ENCODE measurements around the gene IQCN.
A peak's percentile ranks its signal among the peaks of the same experiment; 100 is the strongest.

Gene IQCN

DNA sequence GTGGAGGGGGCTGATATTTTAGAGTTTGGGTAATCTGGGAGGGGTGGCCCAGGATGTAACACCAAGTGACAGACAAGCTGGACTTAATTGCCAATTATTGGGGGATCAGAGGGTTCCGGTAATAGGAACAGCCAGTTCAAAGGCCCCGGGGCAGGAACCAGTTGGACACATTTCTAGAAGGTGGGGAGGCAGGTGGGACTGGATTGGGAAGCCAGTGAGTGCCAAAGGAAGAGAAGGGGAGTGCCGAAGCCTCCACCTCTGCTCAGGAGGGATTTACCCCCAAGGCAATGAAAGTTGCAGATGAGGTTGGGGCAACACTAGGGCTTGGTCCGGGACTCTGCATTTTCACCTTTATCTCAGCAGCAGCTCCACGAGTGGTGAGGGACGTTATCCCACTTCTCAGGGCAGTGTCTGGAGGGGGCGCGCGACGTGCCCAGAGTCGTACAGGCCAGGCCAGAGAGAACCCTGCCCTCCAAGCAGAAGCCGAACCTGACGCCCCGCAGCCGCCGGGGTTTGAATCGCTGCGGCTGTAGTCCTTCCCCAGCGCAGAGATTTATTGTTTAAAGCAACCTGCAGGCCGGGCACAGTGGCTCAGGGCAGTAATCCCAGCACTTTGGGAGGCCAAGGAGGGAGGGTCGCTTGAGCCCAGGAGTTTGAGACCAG, 12.9 kb upstream of the IQCN start:
- DNase-seq: no peak

DNA sequence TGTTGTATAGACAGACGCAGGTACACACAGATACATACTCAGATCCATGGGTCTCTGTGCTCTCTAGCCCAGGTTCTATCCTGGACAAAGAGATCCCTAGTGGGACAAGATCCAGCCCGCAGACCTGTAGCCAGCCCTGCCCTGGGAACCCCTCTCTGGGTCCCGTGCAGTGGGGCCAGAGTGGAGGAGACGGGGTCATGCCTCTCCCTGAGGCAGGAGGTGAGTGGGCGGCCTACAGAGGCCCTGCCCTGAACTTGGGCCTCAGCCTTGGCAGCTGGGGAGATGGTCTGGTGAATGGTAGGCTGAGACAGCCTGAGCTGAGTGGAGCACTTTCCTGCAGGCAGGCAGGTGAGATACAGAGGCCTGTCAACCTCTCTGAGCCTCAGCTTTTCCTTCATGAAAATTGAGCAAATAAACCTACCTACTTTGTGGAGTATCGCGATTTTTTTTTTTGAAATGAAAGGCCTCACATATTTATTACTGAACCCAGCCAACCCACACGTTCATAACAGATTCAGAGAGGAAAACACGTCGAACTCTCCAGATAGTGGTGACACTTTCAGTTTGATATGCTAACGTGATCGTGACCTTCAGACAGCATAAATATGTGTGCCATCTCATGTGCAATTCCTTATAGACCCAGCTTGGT, 10.6 kb upstream of the IQCN start:
- peak; percentile 12 for DNase-seq

DNA sequence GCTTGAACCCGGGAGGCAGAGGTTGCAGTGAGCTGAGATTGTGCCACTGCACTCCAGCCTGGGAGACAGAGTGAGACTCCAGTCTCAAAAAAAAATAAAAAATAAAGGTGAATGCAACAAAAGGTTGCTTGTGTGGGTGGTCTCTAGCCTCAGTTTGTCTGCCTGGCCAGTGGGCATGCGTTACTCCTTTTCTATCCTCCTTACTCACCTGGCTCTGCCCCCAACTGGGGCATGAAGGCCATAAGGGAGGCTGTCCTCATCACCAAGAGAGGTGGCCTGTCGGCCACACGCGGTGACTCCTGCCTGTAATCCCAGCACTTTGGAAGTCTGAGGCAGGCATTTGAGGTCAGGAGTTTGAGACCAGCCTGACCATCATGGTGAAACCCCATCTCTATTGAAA, 9.1 kb upstream of the IQCN start:
- DNase-seq: no peak

- peak; percentile 59 for DNase-seq
These were observed 8.5 kb upstream of the IQCN start for GRCh38 chr19:18282788-18283141.

DNA sequence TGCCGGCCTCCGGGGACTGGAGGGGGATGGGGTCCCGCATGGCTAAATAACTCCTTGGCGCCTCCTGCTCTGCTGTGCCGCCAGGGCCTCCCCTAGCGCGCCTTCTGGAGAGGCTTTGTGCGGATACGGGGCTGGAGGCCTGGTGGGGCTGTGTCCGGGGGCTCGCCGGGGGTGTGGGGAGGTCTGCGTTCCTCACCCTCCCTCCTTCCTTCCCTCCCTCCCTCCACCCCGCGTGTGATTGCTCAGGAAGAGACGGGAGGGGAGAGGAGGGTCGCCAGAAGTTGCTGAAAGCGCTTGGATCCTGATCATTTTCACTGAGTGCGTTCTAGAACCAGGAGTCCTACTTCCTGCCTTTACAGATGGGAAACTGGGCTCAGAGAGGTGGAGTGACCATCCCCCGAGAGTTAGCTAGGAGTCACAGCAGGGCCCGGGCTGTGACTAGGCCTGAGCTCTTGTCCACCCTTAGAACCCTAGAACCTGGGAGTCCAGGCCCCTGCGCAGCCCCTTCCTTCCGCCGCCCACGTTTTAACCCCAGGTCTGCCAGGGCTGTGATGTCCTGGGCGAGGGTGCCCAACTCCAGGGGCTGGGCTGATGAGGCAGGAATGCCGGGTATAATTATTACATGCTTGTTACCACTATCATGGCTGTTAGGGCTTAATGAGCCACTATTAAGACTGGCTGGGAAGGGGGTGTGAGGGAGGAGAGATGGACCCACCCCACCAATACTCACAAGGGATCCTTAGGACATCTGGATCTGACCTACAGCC, 8.0 kb upstream of the IQCN start:
- no peak for DNase-seq

- peak; percentile 98 for DNase-seq
These were observed 7.1 kb upstream of the IQCN start, which contains the start of gene JUND for GRCh38 chr19:18281082-18282020. TSS of gene JUND (minus strand) at chr19:18281622. CDS start at chr19:18281484, 138 bp downstream.

DNA sequence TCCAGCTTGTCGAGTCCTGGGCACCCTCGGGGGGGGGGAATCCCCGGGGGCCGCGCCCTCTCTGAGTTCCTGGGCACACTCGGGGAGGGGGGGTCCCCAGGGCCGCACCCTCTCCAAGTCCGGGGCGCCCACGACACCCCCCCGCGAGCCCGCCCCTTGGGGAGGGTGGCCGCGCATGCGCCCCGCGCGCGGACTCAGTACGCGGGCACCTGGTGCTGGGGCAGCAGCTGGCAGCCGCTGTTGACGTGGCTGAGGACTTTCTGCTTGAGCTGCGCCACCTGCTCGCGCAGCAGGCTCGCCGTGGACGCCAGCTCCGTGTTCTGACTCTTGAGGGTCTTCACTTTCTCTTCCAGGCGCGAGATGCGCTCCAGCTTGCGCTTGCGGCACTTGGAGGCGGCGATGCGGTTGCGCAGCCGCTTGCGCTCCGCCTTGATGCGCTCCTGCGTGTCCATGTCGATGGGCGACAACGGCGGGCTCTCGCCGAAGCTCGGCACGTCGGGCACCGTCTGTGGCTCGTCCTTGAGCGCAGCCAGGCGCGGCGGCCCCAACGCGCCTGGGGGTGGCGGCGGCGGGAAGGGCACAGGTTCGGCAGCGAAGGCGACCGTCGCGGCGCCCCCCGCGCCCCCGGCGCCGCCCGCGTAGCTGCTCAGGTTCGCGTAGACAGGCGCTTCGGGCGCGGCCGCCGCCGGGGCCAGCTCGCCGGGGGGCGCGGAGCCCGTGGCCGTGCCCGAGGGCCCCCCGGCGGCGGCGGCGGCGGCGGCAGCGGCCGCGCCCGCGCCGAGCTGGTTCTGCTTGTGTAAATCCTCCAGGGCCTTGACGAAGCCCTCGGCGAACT, 6.2 kb upstream of the IQCN start:
- peak; percentile 69 for DNase-seq

GRCh38 chr19:18279516-18280246, 5.4 kb upstream of the IQCN start:
- DNase-seq: peak; percentile 96

DNA sequence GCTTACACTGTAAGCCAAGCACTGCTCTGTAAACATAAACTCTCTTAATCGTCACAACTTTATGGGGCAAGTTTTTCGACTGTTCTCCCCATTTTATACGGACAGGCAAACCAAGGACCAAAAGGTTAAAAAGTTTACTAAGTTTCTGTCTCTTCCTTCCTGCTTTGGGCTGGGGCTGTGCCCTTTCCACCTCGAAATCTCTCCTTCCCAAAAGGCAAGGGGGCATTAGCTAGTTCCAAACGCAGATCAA, 4.9 kb upstream of the IQCN start:
- no peak for DNase-seq

GRCh38 chr19:18278521-18279265, 4.4 kb upstream of the IQCN start:
- DNase-seq: peak; percentile 60

DNA sequence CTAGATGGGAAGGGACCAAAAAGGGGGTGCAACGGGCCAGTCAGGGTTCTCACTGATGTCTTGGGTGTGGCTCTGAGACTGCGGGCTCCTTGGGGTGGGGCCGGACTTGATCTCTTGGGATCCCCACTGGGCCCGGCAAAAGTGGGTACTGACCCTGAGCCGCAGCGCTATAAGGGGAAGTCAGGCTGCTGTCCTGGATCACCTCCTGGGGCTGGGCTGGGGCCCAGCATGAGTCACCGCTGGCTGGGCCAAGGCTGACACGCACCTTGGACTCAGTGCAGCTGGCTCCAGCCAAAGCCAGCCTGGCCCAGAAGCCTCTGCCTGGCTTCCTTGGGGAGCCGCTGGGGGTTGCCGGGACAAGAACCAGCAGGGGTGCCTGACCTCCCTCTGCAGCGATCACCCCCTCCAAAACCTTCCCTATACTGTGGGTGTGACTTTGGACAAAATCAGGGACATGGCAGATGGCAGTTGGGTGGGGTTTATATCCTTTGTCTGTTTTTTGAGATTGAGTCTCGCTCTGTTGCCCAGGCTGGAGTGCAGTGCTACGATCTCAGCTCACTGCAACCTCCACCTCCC, 617 bp upstream of the IQCN start:
- peak; percentile 89 for DNase-seq

DNA sequence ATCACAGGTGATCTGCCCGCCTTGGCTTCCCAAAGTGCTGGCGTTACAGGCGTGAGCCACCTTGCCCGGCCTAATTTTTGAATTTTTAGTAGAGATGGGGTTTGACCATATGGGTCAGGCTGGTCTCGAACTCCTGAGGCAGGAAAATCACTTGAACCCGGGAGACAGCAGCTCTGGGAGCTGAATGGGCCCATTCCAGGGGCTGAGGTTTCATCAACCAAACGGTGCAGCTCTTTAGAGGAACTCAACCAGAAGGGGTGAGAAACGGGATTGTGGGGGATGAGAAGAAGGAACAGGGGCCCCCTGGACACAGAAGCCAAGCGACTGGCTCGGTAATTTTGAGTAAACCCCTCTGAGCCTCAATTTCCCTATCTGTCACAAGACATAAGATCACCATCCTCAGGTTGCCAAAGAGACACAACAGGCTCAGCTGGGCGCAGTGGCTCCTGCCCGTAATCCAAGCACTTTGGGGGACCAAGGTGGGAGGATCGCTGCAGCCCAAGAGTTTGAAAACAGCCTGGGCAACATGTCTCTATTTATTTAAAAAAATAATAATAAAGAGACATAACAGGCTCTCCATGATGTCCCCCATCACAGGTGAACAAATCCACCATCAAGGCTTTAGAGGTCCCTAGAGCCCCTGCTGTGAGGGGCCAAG, 562 bp downstream of the IQCN start:
- no peak for DNase-seq

DNA sequence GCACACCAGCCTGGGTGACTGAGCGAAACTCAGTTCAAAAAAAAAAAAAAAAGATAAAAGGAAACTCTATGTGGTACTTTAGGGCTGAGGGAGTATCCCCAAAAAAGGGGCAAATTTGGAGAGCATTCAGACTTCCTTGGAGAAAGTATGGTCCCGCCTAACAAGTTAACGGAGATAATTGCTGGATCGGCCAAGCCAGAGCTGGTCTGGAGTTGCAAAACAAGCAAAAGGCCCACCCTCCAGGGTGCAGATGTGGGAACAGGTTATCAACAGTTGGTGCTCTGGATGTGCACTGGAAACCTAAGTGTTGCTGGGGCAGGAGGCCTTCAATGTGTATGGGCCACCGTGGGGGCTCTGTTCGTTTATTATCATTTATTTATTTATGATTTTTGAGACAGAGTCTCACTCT, 2.8 kb downstream of the IQCN start:
- DNase-seq: no peak

DNA sequence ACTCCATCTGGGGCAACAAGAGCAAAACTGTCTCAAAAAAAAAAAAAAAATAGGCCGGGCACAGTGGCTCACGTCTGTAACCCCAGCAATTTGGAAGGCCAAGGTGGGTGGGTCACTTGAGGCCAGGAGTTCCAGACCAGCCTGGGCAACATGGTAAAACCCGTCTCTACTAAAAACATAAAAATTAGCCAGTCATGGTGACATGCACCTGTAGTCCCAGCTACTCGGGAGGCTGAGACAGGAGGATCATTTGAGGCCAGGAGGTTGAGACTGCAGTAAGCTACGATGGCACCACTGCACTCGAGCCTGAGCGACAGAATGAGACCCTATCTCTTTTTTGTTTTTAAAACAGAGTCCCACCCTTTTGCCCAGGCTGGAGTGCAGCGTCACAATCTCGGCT, 3.9 kb downstream of the IQCN start:
- no peak for DNase-seq

GRCh38 chr19:18269070-18269723, 5.1 kb downstream of the IQCN start:
- no peak for DNase-seq

DNA sequence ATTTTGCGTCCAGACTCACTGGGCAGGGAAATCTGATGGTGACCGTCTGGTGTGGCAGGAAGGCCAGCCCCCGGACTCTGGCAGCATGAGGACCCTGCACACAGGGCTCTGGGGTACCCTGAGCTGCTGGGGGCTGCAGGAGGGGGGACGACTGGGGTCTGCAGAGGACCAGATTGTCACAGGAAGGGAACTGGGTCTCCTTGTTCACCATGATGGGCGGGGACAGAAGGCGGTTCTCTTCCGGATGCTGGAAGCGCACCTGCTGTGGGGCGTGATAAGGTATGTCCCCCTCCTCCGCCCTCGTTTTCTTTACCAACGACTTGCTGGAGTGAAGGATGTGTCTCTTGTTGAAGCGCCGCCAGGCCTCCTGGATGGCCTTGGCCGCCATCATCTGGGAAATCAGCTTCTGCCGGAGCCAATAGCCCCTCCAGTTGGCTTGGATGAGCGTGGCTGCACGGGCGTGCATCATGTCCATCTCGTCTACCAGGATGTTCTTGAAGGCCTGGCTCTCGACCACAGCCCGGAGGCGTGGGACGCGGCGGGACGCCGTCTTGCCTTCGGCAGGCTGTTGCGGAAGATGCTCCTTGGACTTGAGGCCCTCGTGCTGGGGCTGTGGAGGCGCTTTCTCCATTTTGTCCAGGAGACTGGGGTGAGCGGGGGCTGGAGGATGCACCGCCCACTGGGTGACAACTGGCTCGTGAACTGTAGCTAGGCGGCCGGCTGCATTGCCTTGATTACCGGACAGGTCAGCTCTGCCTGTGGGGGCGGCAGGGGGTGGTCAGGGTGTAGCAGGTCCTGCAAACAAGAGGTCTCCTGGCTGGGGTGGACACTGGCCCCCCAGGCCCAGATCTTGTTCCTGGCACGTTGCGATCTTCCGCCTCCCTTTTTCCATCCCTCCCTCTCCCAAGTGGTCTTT, 7.2 kb downstream of the IQCN start:
- DNase-seq: no peak

DNA sequence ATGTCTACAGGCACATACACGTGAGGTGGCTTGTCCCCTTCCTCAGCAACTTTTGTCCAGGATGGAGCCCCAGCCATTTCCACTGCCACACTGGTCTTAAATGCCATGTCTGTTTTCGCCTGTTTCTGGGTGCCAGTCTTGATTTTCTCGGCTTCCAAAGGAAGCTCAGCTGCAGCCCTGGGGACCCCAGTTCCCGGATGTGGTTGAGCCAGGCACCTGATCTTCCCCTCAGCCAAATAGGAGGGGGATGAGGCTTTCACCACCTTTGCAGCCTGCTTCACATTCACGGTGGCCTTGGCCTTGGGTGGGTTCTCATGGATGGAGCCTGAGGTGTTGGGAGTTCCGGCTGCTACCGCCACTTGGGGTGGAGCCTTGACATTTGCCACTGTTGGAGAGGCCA, 8.7 kb downstream of the IQCN start:
- no peak for DNase-seq

GRCh38 chr19:18264971-18265540, 9.2 kb downstream of the IQCN start:
- DNase-seq: no peak
